Tibial artery (tissue), 4 donors: Measurements from ENCODE around the gene DTNA.

ENCODE experiments used
- DNase-seq, 2 donors: peaks; one replicate each; pipeline ENCODE4 v3.0.0-alpha.2; 2019
- H3K27ac ChIP-seq, 2 donors: fragments of 200-600 bp; sonication (generic) in 1 of 2; 1 replicate in 1 of 2; 2 replicates in 1 of 2; pipeline ENCODE4 v1.5.1; 2018 to 2019; ENCODE audit warnings: mild to moderate bottlenecking in 1 of 2
- H3K27me3 ChIP-seq, 2 donors: fragments of 200-600 bp; sonication (generic) in 1 of 2; one replicate each; pipeline versions ENCODE4 v1.5.1 to v1.6.0; 2016 to 2019
- H3K36me3 ChIP-seq, 3 donors: fragments of 200-600 bp; sonication (generic) in 2 of 3; one replicate each; pipeline ENCODE4 v1.5.1; 2016 to 2019; ENCODE audit warnings: mild to moderate bottlenecking in 2 of 3
- H3K4me1 ChIP-seq, 4 donors: fragments of 200-600 bp; sonication (generic) in 2 of 4; 1 replicate in 3 of 4; 2 replicates in 1 of 4; pipeline ENCODE4 v1.5.1; 2016 to 2019
- H3K4me3 ChIP-seq, 2 donors: fragments of 200-600 bp; sonication (generic) in 1 of 2; 1 replicate in 1 of 2; 2 replicates in 1 of 2; pipeline ENCODE4 v1.5.1; 2018 to 2019; ENCODE audit warnings: mild to moderate bottlenecking in 2 of 2
- H3K9me3 ChIP-seq, 3 donors: fragments of 200-600 bp; sonication (generic) in 1 of 3; one replicate each; pipeline ENCODE4 v1.5.1; 2016 to 2019
- intact Hi-C: fragments of 100-400 bp; cut with DNase I; formaldehyde crosslinking; loops from one replicate; pipeline ENCODE4 v1.15.0; 2023; ENCODE audit warnings: low total_unique reads
- TF ChIP-seq, protein P1 (sequence below), 2 experiments: fragments of 200-600 bp in 1 of 2; fragments of 450-650 bp in 1 of 2; IDR thresholded peaks; one replicate each; pipeline ENCODE4 v1.5.1; 2017 to 2019; ENCODE audit warnings: antibody characterized with exemption in 2 of 2, mild to moderate bottlenecking in 1 of 2, moderate library complexity in 1 of 2

The DTNA gene

DNA sequence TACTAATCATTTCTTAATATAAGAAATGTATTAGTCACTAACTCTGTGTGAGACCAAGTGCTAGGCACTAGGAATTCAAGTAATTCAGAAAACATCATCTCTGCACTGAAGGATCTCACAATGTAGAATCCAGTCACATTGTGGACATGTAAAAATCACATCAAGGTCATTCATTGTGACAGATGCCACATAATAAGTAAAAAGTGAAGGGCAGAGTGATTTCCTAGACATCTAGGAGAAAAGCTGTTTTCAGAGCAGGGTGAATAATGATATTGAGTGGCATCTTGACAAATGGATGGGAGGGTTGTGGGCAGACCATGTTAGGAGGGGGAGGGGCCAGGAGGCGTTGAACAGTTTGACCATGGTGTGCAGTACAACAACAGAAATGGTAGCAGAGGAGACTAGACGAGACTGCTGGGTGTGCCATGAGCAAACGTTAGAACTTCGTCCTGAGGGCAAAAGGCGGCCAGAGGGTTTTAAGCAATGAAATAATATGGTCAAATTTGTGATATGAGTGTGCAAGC, 93.8 kb downstream of the DTNA start:
- H3K27me3 ChIP-seq: no peaks in the 10 kb centered on the region
- H3K9me3 ChIP-seq: no peaks in the 10 kb centered on the region
- TF ChIP-seq, protein P1, sequence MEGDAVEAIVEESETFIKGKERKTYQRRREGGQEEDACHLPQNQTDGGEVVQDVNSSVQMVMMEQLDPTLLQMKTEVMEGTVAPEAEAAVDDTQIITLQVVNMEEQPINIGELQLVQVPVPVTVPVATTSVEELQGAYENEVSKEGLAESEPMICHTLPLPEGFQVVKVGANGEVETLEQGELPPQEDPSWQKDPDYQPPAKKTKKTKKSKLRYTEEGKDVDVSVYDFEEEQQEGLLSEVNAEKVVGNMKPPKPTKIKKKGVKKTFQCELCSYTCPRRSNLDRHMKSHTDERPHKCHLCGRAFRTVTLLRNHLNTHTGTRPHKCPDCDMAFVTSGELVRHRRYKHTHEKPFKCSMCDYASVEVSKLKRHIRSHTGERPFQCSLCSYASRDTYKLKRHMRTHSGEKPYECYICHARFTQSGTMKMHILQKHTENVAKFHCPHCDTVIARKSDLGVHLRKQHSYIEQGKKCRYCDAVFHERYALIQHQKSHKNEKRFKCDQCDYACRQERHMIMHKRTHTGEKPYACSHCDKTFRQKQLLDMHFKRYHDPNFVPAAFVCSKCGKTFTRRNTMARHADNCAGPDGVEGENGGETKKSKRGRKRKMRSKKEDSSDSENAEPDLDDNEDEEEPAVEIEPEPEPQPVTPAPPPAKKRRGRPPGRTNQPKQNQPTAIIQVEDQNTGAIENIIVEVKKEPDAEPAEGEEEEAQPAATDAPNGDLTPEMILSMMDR (IDR thresholded peaks at IDR 0.05): no peak
- DNase-seq: no peak
- no peak overlapping the region for H3K4me3 ChIP-seq
- intact Hi-C loops: no loop called here
- H3K4me1 ChIP-seq: peaks cover 0 to 31% (median 0%) of the 10 kb centered on the region in 4 donors
- no peak overlapping the region for H3K27ac ChIP-seq
- no peaks in the 10 kb centered on the region for H3K36me3 ChIP-seq

DNA sequence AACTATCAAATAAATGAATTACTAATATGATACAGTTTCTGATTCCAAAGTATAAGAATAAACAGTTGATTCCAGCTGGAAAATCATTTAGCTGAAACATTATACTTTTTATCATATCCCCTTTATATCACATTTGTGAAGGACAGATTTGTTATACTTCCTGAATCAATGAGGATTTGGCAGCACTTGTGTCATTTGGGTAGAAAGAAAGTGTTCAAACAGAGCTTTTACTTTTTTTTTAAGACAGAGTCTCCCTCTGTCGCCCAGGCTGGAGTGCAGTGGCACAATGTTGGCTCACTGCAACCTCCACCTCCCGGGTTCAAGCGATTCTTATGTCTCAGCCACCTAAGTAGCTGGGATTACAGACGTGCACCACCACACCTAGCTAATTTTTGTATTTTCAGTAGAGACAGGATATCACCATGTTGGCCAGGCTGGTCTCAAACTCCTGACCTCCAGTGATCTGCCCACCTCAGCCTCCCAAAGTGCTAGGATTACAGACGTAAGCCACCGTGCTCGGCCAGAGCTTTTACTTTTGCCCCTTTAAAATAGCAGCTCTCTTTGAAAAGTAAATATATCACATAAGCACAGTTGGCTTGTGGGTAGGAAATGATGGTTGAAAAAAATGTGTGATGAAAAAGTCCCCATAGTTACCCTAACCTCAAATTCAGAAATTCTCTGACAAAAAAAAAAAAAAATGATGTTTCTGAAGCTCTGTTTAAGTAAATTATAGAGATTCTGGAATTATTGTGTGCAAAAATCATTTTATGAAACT, 95.2 kb downstream of the DTNA start:
- H3K4me1 ChIP-seq: peaks cover 0 to 44% (median 6%) of the 10 kb centered on the region in 4 donors
- TF ChIP-seq, protein P1 (IDR thresholded peaks at IDR 0.05): no peak
- DNase-seq: no peak
- H3K27me3 ChIP-seq: no peaks in the 10 kb centered on the region
- H3K27ac ChIP-seq: no peak overlapping the region
- intact Hi-C loops: no loop called here
- no peaks in the 10 kb centered on the region for H3K9me3 ChIP-seq
- no peak overlapping the region for H3K4me3 ChIP-seq
- H3K36me3 ChIP-seq: no peaks in the 10 kb centered on the region

DNA sequence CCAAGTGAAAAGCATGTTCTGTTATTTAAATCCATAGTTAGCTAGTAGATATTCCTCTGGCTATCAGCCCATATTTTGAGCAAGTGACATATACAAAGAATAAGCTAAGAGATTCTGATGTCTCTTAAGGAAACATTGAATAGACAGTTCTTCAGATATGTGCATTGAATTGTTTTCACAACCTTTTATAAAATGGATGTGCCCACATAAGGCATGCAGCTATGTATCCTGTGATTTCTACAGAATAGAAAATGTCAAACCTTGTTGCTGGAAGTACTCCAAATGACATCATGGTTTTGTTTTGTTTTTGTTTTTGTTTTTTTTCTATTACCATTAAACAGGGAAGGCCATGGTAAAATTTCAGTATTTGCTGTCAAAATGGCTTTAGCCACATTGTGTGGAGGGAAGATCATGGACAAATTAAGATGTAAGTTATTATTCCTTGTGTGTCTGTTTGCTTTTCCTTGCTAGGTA, 95.8 kb downstream of the DTNA start:
- no peaks in the 10 kb centered on the region for H3K27me3 ChIP-seq
- no peaks in the 10 kb centered on the region for H3K9me3 ChIP-seq
- no peak overlapping the region for H3K27ac ChIP-seq
- no peak overlapping the region for H3K4me3 ChIP-seq
- intact Hi-C loops: no loop called here
- no peak for DNase-seq
- TF ChIP-seq, protein P1 (IDR thresholded peaks at IDR 0.05): no peak
- peaks cover 0 to 46% (median 6%) of the 10 kb centered on the region in 4 donors for H3K4me1 ChIP-seq
- H3K36me3 ChIP-seq: no peaks in the 10 kb centered on the region

DNA sequence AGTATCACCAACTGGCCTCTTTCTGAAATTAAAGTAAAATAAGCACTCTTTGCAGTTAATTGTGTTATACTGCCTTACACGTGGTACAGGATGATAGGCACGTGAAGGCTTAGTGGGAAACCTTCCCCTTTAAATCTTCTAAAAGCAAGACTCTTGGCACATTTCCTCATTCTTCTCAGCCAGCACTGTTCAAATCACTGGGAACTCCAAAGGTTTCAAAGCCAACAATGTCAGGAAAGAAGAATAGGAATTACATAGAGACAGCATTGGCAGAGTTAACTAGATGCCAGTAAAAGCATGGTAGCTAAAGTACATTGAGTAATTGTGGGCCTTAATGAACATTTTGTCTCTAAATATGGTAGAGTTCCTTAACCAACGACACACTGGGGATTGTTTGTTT, 96.4 kb downstream of the DTNA start:
- no peak for DNase-seq
- peaks cover 0 to 46% (median 6%) of the 10 kb centered on the region in 4 donors for H3K4me1 ChIP-seq
- no peaks in the 10 kb centered on the region for H3K27me3 ChIP-seq
- H3K9me3 ChIP-seq: no peaks in the 10 kb centered on the region
- H3K27ac ChIP-seq: no peak overlapping the region
- no peaks in the 10 kb centered on the region for H3K36me3 ChIP-seq
- no peak overlapping the region for H3K4me3 ChIP-seq
- intact Hi-C loops: no loop called here
- TF ChIP-seq, protein P1 (IDR thresholded peaks at IDR 0.05): no peak

DNA sequence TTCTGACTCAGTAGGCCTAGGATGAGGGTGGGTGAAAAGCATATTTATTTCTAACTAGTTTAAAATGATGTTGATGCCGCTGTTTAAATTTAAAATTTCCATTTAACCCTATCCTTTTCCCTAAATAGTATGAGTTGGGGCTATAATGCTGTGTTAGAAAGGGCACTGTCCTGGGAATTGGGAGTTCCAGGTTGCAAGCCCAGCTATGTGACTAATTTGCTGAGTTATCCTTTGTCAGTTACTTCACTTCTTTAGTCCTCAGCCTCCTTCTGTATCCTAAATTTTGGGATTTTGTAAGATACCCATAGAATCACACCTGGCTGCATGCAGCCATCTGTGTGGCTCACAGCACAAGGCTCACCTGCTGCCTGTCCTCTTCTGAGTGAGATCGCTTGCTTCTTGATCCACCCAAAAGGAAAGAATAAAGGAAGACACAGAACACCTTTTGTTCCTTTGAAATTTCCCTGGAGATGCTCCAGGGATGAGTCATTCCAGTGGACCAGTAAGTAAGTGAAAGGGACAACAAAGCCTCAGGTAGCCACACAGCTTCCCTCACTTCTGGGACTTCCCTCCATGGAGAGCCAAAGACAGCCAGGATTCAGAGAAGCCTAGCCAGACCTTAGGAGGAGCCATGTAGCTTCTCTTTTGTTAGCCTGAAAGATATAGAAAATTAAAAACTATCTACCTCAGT, 97.2 kb downstream of the DTNA start:
- Histone ChIP-seq H3K27ac (peak overlapping the region; percentile 5 to 29), H3K36me3 (peaks cover 4 to 6% (median 5%) of the 10 kb centered on the region in 3 donors), H3K4me3 (no peak overlapping the region), H3K9me3 (no peaks in the 10 kb centered on the region), H3K4me1 (peaks cover 0 to 46% (median 6%) of the 10 kb centered on the region in 4 donors), H3K27me3 (no peaks in the 10 kb centered on the region)
- no peak for DNase-seq
- TF ChIP-seq, protein P1 (IDR thresholded peaks at IDR 0.05): no peak
- intact Hi-C loops: no loop called here
